ENCODE measurements around the gene CELSR2. TPM values are rescaled to one million over a fixed set of nuclear protein-coding genes. Genes with fewer than 3 reads are reported as not detected.

CELSR2 gene
- total and polyA plus RNA-seq, 4 donors, result 0.38 to 4.2 (median 1.8) TPM

Other genes starting within 250 kb of the CELSR2 start
- gene WDR47, start 207.4 kb upstream of the CELSR2 start, total RNA-seq, result 10 to 100 TPM; 20.2 to 24.1 TPM
- gene WDR47, start 207.4 kb upstream of the CELSR2 start, polyA plus RNA-seq, result 10 to 100 TPM in 1 of 2 donors, 1 to 10 TPM in 1; 5.6 to 10.5 TPM
- gene TAF13, start 173.5 kb upstream of the CELSR2 start, total RNA-seq, result 10 to 100 TPM; 40.7 to 71.2 TPM
- 100 to 1,000 TPM in 1 of 2 donors, 10 to 100 TPM in 1; 30.5 to 111 TPM for gene TAF13, start 173.5 kb upstream of the CELSR2 start, polyA plus RNA-seq
- gene TMEM167B, start 158.8 kb upstream of the CELSR2 start, total RNA-seq, result 10 to 100 TPM; 42.2 to 43.2 TPM
- 10 to 100 TPM; 26.7 to 28.1 TPM for gene TMEM167B, start 158.8 kb upstream of the CELSR2 start, polyA plus RNA-seq
- gene ELAPOR1, start 135.4 kb upstream of the CELSR2 start, total RNA-seq, result 1 to 10 TPM in 1 of 2 donors, under 1 TPM in 1; 0.55 to 1.5 TPM
- gene ELAPOR1, start 135.4 kb upstream of the CELSR2 start, polyA plus RNA-seq, result 1 to 10 TPM in 1 of 2 donors, under 1 TPM in 1; 0.15 to 6.0 TPM
- gene SARS1, start 35.6 kb upstream of the CELSR2 start, total RNA-seq, result 100 to 1,000 TPM; 116 to 117 TPM
- gene SARS1, start 35.6 kb upstream of the CELSR2 start, polyA plus RNA-seq, result 100 to 1,000 TPM; 109 to 159 TPM
- 1 to 10 TPM; 2.2 to 4.2 TPM for gene PSRC1, start 33.6 kb downstream of the CELSR2 start, total RNA-seq
- 1 to 10 TPM; 1.3 to 7.8 TPM for gene PSRC1, start 33.6 kb downstream of the CELSR2 start, polyA plus RNA-seq
- gene MYBPHL, start 57.5 kb downstream of the CELSR2 start, total RNA-seq, result not detected
- not detected for gene MYBPHL, start 57.5 kb downstream of the CELSR2 start, polyA plus RNA-seq
- 100 to 1,000 TPM; 119 to 310 TPM for gene SORT1, start 148.4 kb downstream of the CELSR2 start, total RNA-seq
- 10 to 100 TPM; 47.3 to 74.6 TPM for gene SORT1, start 148.4 kb downstream of the CELSR2 start, polyA plus RNA-seq
- gene PSMA5, start 176.9 kb downstream of the CELSR2 start, total RNA-seq, result 10 to 100 TPM; 37.4 to 49.9 TPM
- 10 to 100 TPM; 39.1 to 57.1 TPM for gene PSMA5, start 176.9 kb downstream of the CELSR2 start, polyA plus RNA-seq
- 1 to 10 TPM; 5.9 to 6.2 TPM for gene SYPL2, start 217.0 kb downstream of the CELSR2 start, total RNA-seq
- 1 to 10 TPM; 1.4 to 2.8 TPM for gene SYPL2, start 217.0 kb downstream of the CELSR2 start, polyA plus RNA-seq
- 1 to 10 TPM; 3.8 to 4.2 TPM for gene ATXN7L2, start 234.4 kb downstream of the CELSR2 start, total RNA-seq
- gene ATXN7L2, start 234.4 kb downstream of the CELSR2 start, polyA plus RNA-seq, result 10 to 100 TPM in 1 of 2 donors, under 1 TPM in 1; 0.63 to 12.5 TPM
- 10 to 100 TPM; 10.6 TPM for gene CYB561D1, start 244.6 kb downstream of the CELSR2 start, total RNA-seq
- 1 to 10 TPM; 5.4 to 5.7 TPM for gene CYB561D1, start 244.6 kb downstream of the CELSR2 start, polyA plus RNA-seq

Data from aorta (tissue), 4 donors.